ENCODE data around the gene XPA.

DNA sequence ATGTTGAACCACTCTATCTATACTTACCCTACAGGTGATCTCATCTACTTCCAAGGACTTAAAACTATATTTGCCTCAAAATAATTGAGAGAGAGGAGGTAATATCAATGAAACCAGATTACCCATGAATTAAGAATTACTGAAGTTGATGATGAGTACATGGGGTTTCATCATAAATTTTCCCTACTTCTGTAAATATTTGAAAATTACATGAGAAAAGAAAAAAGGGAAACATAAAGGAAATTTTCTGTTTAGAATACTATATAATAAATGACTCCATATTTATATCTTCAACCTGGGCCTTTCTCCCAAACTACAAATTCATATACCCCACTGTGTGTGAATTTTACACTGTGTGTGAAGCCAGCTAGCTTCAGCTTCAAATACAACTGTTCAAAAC, 66.5 kb downstream of the XPA start:
- TF ChIP-seq BHLHE40 (IDR thresholded peaks at IDR 0.05; ENCODE audit: borderline replicate concordance) (no peak), FOXA1 (IDR thresholded peaks at IDR 0.05) (no peak), SP1 (IDR thresholded peaks at IDR 0.05) (no peak), ELF4 (IDR thresholded peaks at IDR 0.05) (no peak), FOXM1 (IDR thresholded peaks at IDR 0.05; ENCODE audit: borderline replicate concordance) (no peak), ZNF384 (IDR thresholded peaks at IDR 0.05) (no peak), TARDBP (IDR thresholded peaks at IDR 0.05) (no peak), CTBP1 (IDR thresholded peaks at IDR 0.05; ENCODE audit: borderline replicate concordance) (no peak), ARNT (IDR thresholded peaks at IDR 0.05) (no peak), SUZ12 (IDR thresholded peaks at IDR 0.05) (no peak)
- TF ChIP-seq, protein P1, sequence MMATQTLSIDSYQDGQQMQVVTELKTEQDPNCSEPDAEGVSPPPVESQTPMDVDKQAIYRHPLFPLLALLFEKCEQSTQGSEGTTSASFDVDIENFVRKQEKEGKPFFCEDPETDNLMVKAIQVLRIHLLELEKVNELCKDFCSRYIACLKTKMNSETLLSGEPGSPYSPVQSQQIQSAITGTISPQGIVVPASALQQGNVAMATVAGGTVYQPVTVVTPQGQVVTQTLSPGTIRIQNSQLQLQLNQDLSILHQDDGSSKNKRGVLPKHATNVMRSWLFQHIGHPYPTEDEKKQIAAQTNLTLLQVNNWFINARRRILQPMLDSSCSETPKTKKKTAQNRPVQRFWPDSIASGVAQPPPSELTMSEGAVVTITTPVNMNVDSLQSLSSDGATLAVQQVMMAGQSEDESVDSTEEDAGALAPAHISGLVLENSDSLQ (IDR thresholded peaks at IDR 0.05): no peak

All from HEK293T (cell line).